GM18519 (cell line): ENCODE data around the gene GNAT3.

Source experiments
- ATAC-seq: cut with Tn5 transposase; IDR thresholded peaks from one replicate; pipeline ENCODE4 v1.9.1; 2021; ENCODE audit warnings: mild to moderate bottlenecking, moderate library complexity; ENCODE audit not compliant: unreplicated experiment, low FRiP score

The GNAT3 gene

DNA sequence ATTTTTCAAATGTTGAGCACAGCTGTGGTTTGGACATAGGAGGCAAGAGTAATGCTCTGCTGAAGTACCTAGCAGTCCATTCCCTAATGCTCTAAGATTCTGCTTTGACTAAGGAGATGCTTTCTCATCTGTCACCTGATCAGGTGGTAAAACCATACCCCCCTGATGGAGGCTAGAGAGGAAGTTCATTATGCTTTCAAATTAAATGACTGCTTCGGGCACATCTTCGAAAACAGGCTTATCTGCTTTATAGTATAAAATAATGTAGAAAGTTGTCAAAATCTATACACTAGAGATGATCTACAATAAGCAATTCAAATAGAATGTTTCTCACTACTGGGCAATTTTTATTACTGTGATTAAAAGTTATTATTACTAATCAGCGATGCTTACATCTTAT is at the start of gene GNAT3:
GNAT3 (minus strand) TSS at position 101 of the 400 bp plus-strand sequence. CDS start 138 bp downstream, outside the sequence.
- no peak for ATAC-seq

- no peak for ATAC-seq
Measured at GRCh38 chr7:80558116-80558515, 46.3 kb upstream of the GNAT3 start.

- ATAC-seq, result no peak
Measured at GRCh38 chr7:80552031-80552694, 40.3 kb upstream of the GNAT3 start.

GRCh38 chr7:80550005-80550404 is 38.1 kb upstream of the GNAT3 start:
- no peak for ATAC-seq

DNA sequence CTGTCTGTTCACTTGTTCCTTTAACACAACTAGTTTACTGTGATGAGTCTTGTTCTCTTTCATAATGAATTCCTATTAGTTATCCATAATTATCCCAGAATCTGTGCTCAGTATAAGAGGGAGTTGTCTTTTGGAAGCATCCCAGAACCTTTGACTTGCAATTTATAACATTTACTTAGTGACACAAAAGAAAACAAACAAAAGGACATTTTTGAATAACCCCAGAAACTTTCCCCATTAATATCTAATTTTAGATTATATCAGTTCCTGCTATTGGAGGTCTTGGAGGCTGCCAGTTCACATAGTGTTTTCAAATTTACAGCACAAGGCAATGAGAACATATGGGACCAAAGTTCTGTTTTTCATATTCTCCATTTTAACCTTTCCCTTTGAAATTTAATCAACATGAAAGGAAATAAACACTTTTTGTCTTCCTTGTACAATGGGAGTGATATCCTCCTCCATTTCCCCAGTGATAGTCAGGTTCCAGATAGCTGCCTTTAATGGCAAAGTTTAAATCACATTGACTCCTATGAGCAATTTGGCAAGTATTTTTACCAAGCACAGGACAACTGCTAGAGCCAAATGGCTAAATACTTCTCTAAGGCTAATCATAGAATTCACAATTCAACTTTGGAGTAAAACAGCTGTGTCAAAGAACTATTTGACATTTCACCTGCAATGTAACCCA is 37.1 kb upstream of the GNAT3 start:
- ATAC-seq, result no peak

GRCh38 chr7:80542398-80542797 is 30.5 kb upstream of the GNAT3 start:
- no peak for ATAC-seq

DNA sequence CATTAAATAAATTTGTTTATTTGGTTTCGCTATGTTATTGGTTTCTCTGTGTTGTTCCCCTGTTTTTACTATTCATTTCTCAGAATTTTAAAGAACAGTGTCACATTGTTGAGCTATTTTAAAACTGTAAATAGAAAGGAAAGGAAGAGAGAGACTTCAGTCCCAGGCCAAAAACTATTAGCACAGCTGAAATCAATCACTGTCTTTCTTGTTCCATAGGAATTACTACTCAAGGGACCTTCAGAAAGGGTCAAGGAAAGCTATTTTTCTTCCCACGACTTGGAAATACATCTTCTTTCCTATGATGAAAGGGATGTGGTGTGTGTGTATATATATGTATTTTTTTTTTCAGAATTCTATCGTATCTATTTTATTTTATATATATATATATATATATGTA is 29.0 kb upstream of the GNAT3 start:
- ATAC-seq, result no peak

DNA sequence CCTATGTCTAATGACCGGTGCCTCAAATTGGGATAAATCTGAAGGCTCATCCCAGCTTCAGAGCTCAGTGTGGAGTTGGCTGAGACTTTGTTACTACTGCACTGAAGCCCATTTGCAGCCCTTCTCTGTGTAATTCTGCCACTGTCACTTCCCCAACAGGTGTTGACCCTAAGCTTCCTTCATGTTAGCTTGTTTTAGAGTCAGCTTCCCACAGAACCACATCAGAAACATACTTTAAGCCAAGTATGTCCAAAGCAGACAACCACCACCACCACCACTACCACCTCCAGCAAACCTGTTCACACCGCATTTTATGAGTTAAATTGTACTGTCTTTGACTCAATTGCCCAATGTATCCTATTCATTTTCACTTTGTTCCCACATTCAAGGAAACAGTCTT is 25.2 kb upstream of the GNAT3 start:
- no peak for ATAC-seq

GRCh38 chr7:80536426-80536825 is 24.6 kb upstream of the GNAT3 start:
- no peak for ATAC-seq

DNA sequence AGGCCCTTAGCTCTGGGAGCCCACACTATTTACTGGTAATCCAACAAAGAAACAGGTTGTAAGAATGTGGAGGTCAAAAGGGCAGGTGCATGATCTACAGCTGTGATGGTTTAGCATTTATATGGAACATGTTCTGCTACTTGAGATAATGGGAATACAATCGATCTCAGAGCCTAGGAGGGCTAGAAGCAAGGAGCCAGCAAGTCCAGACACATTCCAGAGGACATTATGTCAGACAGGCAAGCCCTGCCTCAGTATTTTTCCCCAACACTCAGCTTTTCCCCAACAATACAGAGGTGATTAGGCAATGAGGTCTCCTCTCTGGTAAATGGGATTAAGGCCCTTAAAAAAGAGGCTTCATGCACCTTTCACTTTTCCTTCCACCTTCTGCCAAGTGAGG is 21.4 kb upstream of the GNAT3 start:
- ATAC-seq, result no peak

- no peak for ATAC-seq
Measured at GRCh38 chr7:80532153-80532552, 20.3 kb upstream of the GNAT3 start.

DNA sequence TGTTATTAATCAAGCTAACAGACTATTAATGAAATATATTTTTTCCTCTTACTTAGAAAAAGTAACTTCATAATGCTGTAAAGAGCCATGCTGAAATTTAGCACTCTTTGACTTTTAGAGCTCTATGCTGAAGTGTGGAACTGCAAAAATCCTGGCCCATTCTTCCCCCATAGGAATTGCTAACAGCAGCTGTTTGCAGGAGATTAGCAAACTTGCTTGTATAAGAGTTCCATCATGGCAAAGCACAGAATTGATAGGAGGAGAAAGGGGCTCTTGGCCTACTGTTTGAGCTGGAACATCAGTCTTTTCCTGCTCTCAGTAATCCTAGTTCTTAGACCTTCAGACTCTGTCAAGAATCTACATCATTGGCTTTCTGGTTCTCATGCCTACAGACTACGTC is 18.3 kb upstream of the GNAT3 start:
- no peak for ATAC-seq

DNA sequence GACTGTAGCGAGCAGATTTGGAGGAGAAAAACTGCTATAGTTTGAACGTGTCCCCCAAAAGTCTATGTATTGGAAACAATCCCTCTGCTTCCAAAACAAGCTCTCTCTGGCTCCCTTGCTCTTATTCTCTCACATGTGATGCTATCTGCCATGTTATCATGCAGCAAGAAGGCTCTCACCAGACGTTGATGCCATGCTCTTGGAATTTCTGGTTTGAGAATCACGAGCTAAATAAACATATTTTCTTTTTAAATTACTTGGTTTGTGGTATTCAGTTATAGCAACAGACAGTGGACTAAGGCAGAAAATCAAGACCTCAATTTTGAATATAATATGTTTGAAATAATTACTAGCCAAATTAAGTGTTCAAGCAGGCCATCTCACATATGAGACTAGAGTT is 17.5 kb upstream of the GNAT3 start:
- no peak for ATAC-seq

- ATAC-seq, result no peak
Measured at GRCh38 chr7:80528689-80529088, 16.8 kb upstream of the GNAT3 start.

DNA sequence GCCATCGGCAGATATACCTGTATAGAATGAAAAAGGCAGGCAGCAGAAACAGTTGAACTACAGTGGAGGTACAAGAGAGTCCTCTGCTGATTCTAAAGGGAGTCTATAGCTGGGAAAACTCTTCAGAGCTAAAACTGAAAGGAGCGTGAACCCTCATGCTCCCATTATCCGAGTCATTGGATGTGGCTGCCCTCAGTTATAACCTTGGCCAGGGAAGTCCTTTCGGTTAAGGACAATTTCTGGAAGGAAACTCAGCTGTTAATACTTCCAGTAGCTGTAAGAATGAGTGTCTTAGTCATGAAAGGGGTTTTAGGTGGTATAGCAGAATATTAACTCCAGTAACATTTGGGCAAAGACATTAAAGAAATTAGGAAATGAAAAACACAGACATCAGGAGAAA is 14.6 kb upstream of the GNAT3 start:
- ATAC-seq, result no peak

- no peak for ATAC-seq
Measured at GRCh38 chr7:80524693-80525092, 12.8 kb upstream of the GNAT3 start.

DNA sequence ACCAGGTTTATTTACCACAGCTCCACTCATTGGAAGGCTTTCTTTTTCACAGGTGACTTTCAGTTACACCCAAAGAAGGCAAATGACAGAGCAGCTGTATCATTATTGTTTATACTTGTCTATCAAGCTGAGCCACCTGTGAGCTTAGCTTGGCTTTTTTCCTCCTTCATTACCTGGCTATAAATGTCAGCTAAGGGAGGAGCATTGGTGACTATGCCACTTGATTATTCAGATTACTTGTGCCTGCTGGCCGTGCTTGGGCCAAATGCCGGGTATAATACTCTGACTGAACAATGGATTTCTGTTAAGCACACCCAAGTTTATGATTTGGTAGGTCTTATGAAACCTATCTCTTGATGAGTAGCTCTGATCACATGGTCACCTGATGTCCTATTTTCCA is 9.9 kb upstream of the GNAT3 start:
- ATAC-seq, result no peak

GRCh38 chr7:80520199-80520598 is 8.3 kb upstream of the GNAT3 start:
- ATAC-seq, result no peak

- ATAC-seq, result no peak
Measured at GRCh38 chr7:80517282-80517747, 5.5 kb upstream of the GNAT3 start.

DNA sequence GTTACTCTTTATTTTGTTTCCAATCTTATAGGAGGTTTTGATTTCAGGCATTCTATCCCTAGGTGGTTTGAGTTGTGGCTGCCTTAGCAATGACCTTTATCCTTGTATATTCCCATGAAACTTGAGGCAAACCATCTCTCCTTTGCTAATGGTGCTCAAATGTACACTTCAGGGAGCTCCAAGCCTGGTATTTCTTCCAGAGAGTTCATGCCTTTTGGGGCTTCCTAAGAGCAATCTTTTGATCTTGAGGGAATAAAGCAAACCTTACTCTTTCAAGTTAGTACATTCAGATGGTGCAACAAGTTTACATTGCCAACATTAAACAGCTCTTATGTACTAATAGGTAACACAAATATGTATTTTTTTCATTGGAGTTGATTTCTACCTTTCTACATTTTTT is 3.4 kb upstream of the GNAT3 start:
- no peak for ATAC-seq

- no peak for ATAC-seq
Measured at GRCh38 chr7:80510021-80510420, 1.8 kb downstream of the GNAT3 start.

DNA sequence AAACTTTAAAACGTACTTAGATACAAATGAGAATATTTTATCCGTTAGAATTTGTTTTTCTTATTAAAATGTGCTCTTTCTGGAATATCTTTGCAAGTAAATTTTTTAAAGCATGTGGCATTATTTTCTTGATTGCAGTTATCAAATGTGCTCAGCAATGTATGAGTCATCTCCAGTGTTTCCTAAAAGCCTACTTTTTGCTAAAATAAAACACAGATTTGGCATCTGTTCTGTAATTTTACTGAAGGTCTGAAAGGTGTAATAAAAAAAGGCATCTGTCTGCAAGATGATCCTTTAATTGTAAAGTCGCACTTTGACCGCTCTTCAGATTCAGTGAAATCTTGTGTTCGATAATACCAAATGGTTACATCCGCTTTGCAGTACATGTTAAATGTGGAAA is 3.4 kb downstream of the GNAT3 start:
- ATAC-seq, result no peak
